Ovary (tissue), 9 donors: ENCODE data around the gene TBCE. TPM values are rescaled to one million over a fixed set of nuclear protein-coding genes. Genes with fewer than 3 reads are reported as not detected.

ENCODE experiments used
- DNase-seq, 5 donors: peaks; one replicate each; pipeline ENCODE4 v3.0.0-alpha.2; 2019 to 2020
- H3K27ac ChIP-seq, 2 donors: fragments of 200-600 bp; one replicate each; pipeline versions ENCODE4 v1.5.1 to v1.8.0; 2019 to 2022
- H3K27me3 ChIP-seq: fragments of 200-600 bp; one replicate; pipeline ENCODE4 v1.8.0; 2022
- H3K36me3 ChIP-seq: fragments of 200-600 bp; sonication (generic); one replicate; pipeline ENCODE4 v1.5.1; 2019
- H3K4me1 ChIP-seq: one replicate; pipeline ENCODE4 v1.8.1; 2013; ENCODE audit warnings: mild to moderate bottlenecking, moderate library complexity; ENCODE audit not compliant: insufficient read depth
- H3K4me3 ChIP-seq: fragments of 200-600 bp; sonication (generic); one replicate; pipeline ENCODE4 v1.5.1; 2017
- H3K9me3 ChIP-seq, 2 donors: fragments of 200-600 bp in 1 of 2; sonication (generic) in 1 of 2; one replicate each; pipeline versions ENCODE4 v1.5.1 to v1.8.1; 2013 to 2019; ENCODE audit warnings: mild to moderate bottlenecking in 1 of 2, moderate library complexity in 1 of 2
- CTCF ChIP-seq, 3 donors: fragments of 450-650 bp in 2 of 3; fragments of 200-600 bp in 1 of 3; IDR thresholded peaks; one replicate each; pipeline versions ENCODE4 v1.5.1 to v1.8.0; 2016 to 2022; ENCODE audit warnings: antibody characterized with exemption in 3 of 3, mild to moderate bottlenecking in 1 of 3
- EP300 ChIP-seq: sonication (generic); formaldehyde crosslinking; IDR thresholded peaks from one replicate; pipeline ENCODE4 v1.6.1; 2017; ENCODE audit warnings: antibody characterized with exemption
- POLR2A ChIP-seq: fragments of 450-650 bp; IDR thresholded peaks from one replicate; pipeline ENCODE4 v1.6.1; 2017; ENCODE audit warnings: antibody characterized with exemption, mild to moderate bottlenecking, moderate library complexity
- WGBS, 3 donors: extraction: QIAGEN DNeasy Blood & Tissue Kit in 1 of 3; methylation state at CpG; one replicate each; pipeline versions ENCODE4 v1.1.5 to v1.1.7; 2013 to 2017; 5-methylcytosine and 5-hydroxymethylcytosine counted together
- intact Hi-C, 4 donors: fragments of 100-400 bp; cut with DNase I; formaldehyde crosslinking; loops; one replicate each; pipeline versions ENCODE4 v1.11.0 to v1.15.1; 2022 to 2023
- polyA plus RNA-seq, 2 donors: library from polyadenylated mRNA; stranded (reverse); fragments of 200-250 nt in 1 of 2; fragments of 350-450 nt in 1 of 2; fragmentation: Illumina TruSeq in 1 of 2; extraction: RNeasy Lipid Tissue Mini Kit (QIAGEN cat#74804) in 1 of 2; gene quantifications; one replicate each; pipeline ENCODE4 v1.2.3, GENCODE V29; 2013 to 2014
- total RNA-seq, 7 donors: library from RNA; depleted of rRNA in 2 of 7; stranded (reverse); fragments of >200 nt in 2 of 7; fragmentation: NEBNext Ultra II Directional in 3 of 7; extraction: Animal tissue kit (Norgen Biotek cat#: 25700) in 3 of 7; gene quantifications; one replicate each; pipeline versions ENCODE4 v1.1.0 to v1.2.4, GENCODE V29; 2016 to 2023
- donor health status: DM: no; HTN: no; CAD: no; lungs with moderate emphysema.
- donor health status: DM: no; HTN: no; CAD: no.
- donor health status: Bipolar disorder and iron deficiency.
- donor health status: DM: yes; HTN: yes; CAD: no.
- donor health status: DM: no; HTN: no; CAD: no.
- donor health status: DM: yes; HTN: yes; CAD: no.

The TBCE gene
- total and polyA plus RNA-seq, 9 donors = 11.8 to 25.5 (median 22.8) TPM

DNA sequence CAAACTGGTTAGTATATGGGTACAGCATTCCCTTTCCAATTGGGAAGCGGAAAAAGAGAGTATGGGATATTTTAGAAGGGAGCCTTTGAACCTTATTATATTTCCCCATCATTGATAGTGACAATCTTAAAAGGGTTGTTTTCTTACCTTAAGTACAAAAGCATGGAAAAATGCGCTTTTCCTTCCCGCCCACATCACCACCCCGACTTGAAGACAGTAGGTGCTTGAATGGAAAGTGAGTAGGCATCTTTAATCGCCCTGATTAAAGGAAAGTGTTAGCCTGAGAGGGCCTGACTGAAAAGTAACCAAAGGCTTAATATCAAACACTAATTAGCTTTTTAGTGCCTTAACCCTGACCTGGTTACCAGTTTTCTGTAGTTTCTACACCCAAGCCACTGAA is 23.5 kb upstream of the TBCE start:
- DNase-seq = no peak
- WGBS, 3 donors = 93 to 99% (median 95%) methylated on average over 5 of the region's 5 CpGs
- TF ChIP-seq CTCF (IDR thresholded peaks at IDR 0.05) = no peak
- intact Hi-C loops = no loop called here
- Histone ChIP-seq H3K4me1 (no peaks in the 10 kb centered on the region), H3K36me3 (no peaks in the 10 kb centered on the region), H3K27me3 (no peaks in the 10 kb centered on the region), H3K9me3 (no peaks in the 10 kb centered on the region), H3K4me3 (no peak overlapping the region), H3K27ac (no peak overlapping the region)

GRCh38 chr1:235351441-235351840 is 15.8 kb upstream of the TBCE start:
- DNase-seq = no peak
- H3K9me3 ChIP-seq = no peaks in the 10 kb centered on the region
- intact Hi-C loops = no loop called here
- no peaks in the 10 kb centered on the region for H3K4me1 ChIP-seq
- no peak overlapping the region for H3K27ac ChIP-seq
- H3K27me3 ChIP-seq = no peaks in the 10 kb centered on the region
- H3K4me3 ChIP-seq = no peak overlapping the region
- TF ChIP-seq POLR2A (no peak), CTCF (IDR thresholded peaks at IDR 0.05) (no peak), EP300 (no peak)
- H3K36me3 ChIP-seq = no peaks in the 10 kb centered on the region
- WGBS, 3 donors = 82 to 85% (median 85%) methylated on average over 3 of the region's 3 CpGs

GRCh38 chr1:235351898-235352297 is 15.3 kb upstream of the TBCE start:
- H3K9me3 ChIP-seq = no peaks in the 10 kb centered on the region
- intact Hi-C loops = no loop called here
- H3K27ac ChIP-seq = no peak overlapping the region
- no peak for DNase-seq
- no peaks in the 10 kb centered on the region for H3K27me3 ChIP-seq
- WGBS, 3 donors = 54 to 77% (median 59%) methylated on average over 3 of the region's 3 CpGs
- no peaks in the 10 kb centered on the region for H3K36me3 ChIP-seq
- H3K4me3 ChIP-seq = no peak overlapping the region
- TF ChIP-seq EP300 (no peak), POLR2A (no peak), CTCF (IDR thresholded peaks at IDR 0.05) (no peak)
- no peaks in the 10 kb centered on the region for H3K4me1 ChIP-seq

DNA sequence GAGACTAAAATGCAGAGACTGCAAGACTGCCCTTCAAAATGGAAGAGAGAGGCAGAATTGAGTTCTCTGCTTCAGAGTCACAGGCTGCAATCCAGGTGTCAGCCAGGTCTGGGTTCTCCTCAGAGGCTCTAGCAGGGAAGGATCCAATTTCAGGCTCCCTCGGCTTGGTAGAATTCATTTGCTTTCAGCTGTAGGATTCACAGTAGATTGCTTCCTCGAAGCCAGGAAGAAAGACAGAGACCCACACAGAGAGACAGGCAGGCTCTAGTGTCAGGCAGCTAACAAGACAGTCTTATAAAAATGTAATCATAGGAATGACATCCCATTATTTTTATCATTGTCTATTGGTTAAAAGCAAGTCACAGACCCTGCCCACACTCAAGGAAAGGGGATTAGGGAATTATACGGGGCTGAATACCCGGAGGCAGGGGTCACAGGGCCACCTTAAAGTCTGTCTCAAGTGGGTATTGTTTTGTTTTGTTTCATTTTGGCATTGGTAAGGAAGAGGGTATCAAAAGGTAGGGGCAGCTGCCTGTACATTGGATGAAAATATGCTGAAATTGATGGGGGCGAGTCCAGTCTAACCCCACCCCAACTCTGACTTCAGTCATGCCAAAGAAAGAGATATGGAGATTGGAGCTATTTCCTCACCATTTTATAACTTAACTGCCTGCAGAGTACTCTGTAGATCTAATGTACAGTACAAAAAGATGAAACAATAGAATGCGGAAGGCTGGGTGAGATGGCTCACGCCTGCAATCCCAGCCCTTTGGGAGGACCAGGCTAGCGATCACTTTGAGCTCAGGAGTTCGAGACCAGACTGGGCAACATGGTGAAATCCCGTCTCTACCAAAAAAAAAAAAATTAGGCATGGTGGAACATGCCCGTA is 9.5 kb upstream of the TBCE start:
- Histone ChIP-seq H3K36me3 (no peaks in the 10 kb centered on the region), H3K27me3 (no peaks in the 10 kb centered on the region), H3K4me3 (no peak overlapping the region), H3K4me1 (no peaks in the 10 kb centered on the region), H3K27ac (no peak overlapping the region), H3K9me3 (no peaks in the 10 kb centered on the region)
- WGBS, 3 donors = 68 to 70% (median 68%) methylated on average over 11 of the region's 11 CpGs
- no peak for DNase-seq
- TF ChIP-seq CTCF (IDR thresholded peaks at IDR 0.05) (no peak), EP300 (no peak), POLR2A (no peak)
- intact Hi-C loops = no loop called here
